GM12864 (cell line): ENCODE results near the gene COPZ1.

Source experiments
- DNase-seq: peaks from one replicate; pipeline ENCODE4 v3.0.0-alpha.2; 2011; ENCODE audit warnings: low read depth
- H3K4me3 ChIP-seq: 2 replicates; pipeline ENCODE4 v1.5.1; 2011; ENCODE audit warnings: mild to moderate bottlenecking, low read depth, low read length, control low read depth
- TF ChIP-seq, protein P1 (sequence below): IDR thresholded peaks from 2 replicates; pipeline ENCODE4 v1.5.1; 2011; ENCODE audit warnings: low read depth, mild to moderate bottlenecking, moderate library complexity, low read length, control low read depth, inconsistent platforms; ENCODE audit errors: missing control alignments

The COPZ1 gene

DNA sequence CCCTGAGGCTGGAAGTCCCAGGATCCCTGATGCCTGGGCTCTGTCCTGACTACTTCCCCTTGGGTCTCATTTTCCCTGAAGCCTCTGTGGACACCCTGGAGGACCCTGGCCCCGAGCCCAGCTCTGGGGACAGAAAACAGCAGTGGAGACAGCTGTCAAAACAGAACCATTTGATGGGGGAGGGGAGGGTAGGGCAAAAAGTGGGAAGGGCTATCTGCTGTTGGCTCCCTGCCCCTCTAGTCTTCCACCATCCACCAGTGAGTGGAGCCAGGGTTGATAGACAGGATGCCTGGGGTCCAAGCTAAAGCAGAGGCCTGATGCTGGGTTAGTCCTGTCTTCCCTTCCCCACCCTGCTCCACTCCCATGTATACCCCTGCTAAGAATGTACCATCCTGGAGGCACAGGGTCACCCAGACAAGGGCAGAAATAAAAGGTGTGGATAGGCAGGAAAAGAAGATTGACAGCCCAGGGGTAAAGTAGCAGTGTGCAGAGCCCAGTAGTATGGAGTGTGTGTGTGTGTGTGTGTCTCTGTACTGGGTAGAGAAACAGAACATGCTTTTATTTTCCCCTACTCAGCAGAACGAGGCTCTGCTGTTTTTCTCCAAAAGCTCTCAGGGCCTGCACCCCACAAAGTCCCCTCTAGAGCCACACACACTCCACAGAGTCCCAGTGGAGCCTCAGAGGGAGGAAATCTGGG is 49.8 kb downstream of the COPZ1 start:
- no peak for DNase-seq
- TF ChIP-seq, protein P1, sequence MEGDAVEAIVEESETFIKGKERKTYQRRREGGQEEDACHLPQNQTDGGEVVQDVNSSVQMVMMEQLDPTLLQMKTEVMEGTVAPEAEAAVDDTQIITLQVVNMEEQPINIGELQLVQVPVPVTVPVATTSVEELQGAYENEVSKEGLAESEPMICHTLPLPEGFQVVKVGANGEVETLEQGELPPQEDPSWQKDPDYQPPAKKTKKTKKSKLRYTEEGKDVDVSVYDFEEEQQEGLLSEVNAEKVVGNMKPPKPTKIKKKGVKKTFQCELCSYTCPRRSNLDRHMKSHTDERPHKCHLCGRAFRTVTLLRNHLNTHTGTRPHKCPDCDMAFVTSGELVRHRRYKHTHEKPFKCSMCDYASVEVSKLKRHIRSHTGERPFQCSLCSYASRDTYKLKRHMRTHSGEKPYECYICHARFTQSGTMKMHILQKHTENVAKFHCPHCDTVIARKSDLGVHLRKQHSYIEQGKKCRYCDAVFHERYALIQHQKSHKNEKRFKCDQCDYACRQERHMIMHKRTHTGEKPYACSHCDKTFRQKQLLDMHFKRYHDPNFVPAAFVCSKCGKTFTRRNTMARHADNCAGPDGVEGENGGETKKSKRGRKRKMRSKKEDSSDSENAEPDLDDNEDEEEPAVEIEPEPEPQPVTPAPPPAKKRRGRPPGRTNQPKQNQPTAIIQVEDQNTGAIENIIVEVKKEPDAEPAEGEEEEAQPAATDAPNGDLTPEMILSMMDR, result no peak
- no peak overlapping the region for H3K4me3 ChIP-seq

DNA sequence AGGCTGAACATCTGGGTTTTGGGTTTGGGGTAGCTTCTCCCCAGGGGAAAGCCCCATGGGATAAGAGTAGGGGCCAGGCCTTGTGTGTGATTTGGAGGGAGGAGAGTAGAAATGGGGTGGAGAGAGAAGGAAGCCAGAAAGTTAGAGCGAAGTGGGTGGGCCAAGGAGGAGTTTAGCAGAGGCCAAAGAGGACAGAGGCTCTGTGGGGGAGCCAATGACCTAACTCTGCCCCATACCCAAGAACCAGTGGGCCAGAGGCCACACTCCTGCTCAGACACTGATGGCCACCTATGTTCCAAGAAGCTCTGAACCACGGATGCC is 50.3 kb downstream of the COPZ1 start:
- DNase-seq, result no peak
- TF ChIP-seq, protein P1, result no peak
- no peak overlapping the region for H3K4me3 ChIP-seq

DNA sequence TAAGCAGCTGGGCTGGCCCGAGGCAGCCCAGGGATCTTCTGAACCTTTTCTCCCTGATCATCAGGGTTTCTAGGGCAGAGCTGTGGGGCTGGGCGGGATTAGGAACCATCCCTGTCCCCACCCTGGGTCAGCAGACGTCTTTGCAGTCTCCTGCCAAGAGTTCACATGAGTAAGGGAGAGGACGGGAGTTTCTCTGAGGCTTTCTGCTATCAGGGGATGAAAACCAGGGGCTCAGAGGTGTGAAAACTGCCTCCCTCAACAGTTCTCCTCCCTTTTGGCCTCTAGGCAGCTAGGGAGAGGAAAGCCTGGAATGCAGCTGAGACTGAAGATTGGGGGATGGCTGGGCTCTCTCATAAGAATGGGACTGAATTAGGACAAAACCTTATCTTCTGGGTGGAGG is 51.7 kb downstream of the COPZ1 start:
- DNase-seq, result no peak
- no peak overlapping the region for H3K4me3 ChIP-seq
- TF ChIP-seq, protein P1, result no peak

DNA sequence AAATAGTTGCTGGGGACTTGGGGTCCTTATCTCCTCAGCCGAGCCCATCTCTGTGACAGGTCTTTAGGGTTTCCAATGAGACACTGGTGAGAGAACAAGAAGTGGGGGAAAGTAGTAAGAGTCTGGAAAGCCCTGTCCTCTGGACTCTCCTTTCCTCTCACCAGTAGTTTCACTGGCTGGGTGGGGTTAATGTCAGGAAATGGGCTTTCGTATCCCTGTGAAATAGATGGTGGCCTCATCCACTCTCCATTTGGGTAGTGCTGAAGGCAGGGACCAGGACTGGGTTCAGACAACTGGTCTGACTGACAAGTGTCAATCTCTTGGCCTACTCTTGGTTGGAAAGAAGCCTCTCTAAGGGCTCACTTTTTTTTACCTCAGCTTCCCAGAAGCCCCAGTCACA is 52.1 kb downstream of the COPZ1 start:
- no peak overlapping the region for H3K4me3 ChIP-seq
- TF ChIP-seq, protein P1, result no peak
- no peak for DNase-seq

DNA sequence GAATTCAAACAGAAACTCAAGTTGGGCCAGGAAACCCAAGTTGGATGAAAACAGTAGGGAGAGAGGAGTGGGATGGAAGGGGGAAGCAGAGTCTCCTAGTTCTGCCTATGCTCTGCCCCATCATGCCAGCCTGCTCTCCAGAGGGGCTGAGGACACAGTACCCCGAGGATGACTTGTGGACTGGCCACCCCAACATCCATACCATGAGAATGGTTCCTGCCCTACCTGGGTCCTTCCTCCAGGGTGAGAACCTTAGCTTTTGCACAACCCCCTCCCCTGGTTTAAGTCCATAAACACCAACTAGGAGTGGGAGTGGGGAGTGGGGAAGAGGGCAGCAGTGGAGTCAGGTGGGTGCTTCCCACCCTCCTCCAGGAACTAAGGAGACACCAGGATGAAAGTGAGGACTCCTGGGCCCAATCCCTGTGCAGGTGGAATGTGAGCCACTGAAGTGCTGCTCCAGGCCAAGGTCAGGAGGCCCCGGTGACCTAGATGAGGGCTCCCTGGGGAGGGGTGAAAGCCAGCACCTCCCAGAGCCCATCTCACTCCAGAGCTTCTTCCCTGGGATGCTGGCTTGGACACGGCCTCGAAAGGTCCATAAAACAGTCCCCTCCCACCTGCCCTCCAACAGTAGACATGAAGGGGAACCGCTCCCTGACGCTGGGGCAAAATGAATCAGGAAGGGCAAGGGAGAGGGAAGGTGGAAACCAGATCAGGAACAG is 53.0 kb downstream of the COPZ1 start:
- TF ChIP-seq, protein P1, result no peak
- no peak for DNase-seq
- H3K4me3 ChIP-seq, result no peak overlapping the region

DNA sequence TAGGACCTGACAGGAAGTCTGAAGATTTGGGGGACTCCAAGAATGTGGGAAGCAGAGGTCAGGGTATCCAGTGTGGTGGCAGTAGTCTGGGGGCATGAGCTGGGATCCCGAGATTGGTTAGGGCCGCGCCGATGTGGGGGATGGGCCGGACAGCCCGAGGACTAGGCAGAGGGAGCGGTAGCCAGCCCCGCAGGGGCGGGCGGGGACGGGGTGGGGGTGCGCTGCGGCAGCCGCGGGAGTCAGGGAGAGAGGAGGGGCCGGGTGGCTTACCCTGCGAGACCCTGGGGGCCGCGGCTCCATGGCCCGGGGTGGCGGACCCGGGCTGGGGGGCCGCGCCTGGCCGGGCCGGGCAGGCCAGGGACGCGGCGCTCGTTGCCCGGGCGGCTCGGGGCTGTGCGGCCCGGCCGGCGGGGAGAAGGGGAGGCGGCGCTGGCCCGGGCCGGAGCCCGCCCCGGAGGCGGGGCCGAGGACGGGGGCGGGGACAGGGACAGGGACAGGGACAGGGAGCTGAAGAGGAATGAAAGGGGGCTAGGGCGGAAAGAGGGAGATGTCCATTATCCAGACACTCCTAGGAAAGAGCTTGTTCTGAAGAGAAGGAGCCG is 54.0 kb downstream of the COPZ1 start:
- no peak for DNase-seq
- no peak overlapping the region for H3K4me3 ChIP-seq

More for the DNA sequence above, 54.0 kb downstream of the COPZ1 start:
- TF ChIP-seq, protein P1, result no peak
